ENCODE results near the gene SNRK. TPM values are rescaled to one million over a fixed set of nuclear protein-coding genes. Genes with fewer than 3 reads are reported as not detected.

Gene SNRK
- total RNA-seq, 1 experiment from 2014 or later = 25.4 TPM

DNA sequence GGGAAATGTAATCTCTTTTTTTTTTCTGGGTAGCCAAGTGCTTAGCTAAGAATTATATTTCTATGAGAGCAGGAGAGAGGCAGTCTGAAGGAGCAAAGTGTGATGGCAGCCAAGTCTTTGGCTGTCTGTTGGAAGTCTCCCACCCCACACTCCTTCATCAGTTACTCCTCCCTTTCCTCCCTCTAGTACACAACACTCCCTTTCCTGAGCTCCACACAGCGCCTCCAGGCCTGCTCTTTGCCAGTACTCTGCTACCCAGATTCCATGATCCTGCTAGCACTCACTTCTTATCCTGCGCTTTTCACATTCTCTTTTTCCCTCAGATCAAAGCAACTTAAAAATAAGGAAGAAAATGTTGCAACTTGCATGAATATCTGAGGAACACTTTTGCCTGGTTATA, 37.4 kb upstream of the SNRK start:
- Mint-ChIP-seq H3K4me1 (ENCODE audit: low read depth, unreplicated experiment) (no peaks in the 10 kb centered on the region), H3K27ac (ENCODE audit: unreplicated experiment) (no peak overlapping the region), H3K27me3 (ENCODE audit: insufficient read depth, unreplicated experiment) (peaks cover 22% of the 10 kb centered on the region), H3K36me3 (ENCODE audit: insufficient read depth, unreplicated experiment) (no peaks in the 10 kb centered on the region), H3K4me3 (ENCODE audit: unreplicated experiment) (no peak overlapping the region), H3K9me3 (ENCODE audit: unreplicated experiment) (no peaks in the 10 kb centered on the region)
- ChIA-PET POLR2A (no interaction called here), CTCF (no interaction called here)
- DNase-seq = no peak
- no peak for TF ChIP-seq CTCF (IDR thresholded peaks at IDR 0.05; ENCODE audit: insufficient read depth in 1 of 2, low read depth in 1 of 2, low read length in 1 of 2, severe bottlenecking in 1 of 2, unreplicated experiment in 1 of 2)
- BruUV-seq (replicated peaks) = no TSS peak
- no peaks in the 10 kb centered on the region for H3K9me3 ChIP-seq
- no peaks in the 10 kb centered on the region for H3K36me3 ChIP-seq (ENCODE audit: control insufficient read depth, insufficient read depth, low read length)
- no peaks in the 10 kb centered on the region for H3K27me3 ChIP-seq (replicated peaks; ENCODE audit: control insufficient read depth, insufficient read depth, low read length)
- no peaks in the 10 kb centered on the region for H3K4me1 ChIP-seq
- intact Hi-C loops (cut with micrococcal nuclease; ENCODE audit: unreplicated experiment) = no loop called here
- no peak overlapping the region for H3K4me3 ChIP-seq (ENCODE audit: low read depth, low read length)

DNA sequence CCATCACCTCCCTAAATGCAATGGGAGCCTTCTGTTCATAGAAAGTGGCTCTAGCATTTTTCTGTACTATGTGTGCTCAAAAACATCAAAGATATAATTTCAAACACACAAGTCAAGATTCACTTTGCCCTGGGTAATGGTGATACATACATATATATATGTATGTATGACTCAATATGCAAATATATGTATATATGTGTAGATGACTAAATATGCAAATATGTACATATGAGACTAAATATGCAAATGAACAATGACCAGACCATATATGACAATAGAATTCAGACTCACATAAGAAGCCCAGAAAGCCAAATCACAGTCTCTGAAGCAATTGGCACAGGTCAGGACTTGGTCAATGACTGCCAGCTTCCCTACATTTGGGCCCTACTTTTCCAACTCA, 36.9 kb upstream of the SNRK start:
- POLR2A ChIA-PET = no interaction called here
- no peaks in the 10 kb centered on the region for H3K4me1 Mint-ChIP-seq (ENCODE audit: low read depth, unreplicated experiment)
- H3K36me3 ChIP-seq (ENCODE audit: control insufficient read depth, insufficient read depth, low read length) = no peaks in the 10 kb centered on the region
- DNase-seq = no peak
- H3K27ac Mint-ChIP-seq (ENCODE audit: unreplicated experiment) = no peak overlapping the region
- no peak for TF ChIP-seq CTCF (IDR thresholded peaks at IDR 0.05; ENCODE audit: insufficient read depth in 1 of 2, low read depth in 1 of 2, low read length in 1 of 2, severe bottlenecking in 1 of 2, unreplicated experiment in 1 of 2)
- CTCF ChIA-PET = no interaction called here
- no TSS peak for BruUV-seq (replicated peaks)
- H3K4me3 Mint-ChIP-seq (ENCODE audit: unreplicated experiment) = no peak overlapping the region
- no peaks in the 10 kb centered on the region for H3K9me3 ChIP-seq
- no peaks in the 10 kb centered on the region for H3K4me1 ChIP-seq
- H3K27me3 ChIP-seq (replicated peaks; ENCODE audit: control insufficient read depth, insufficient read depth, low read length) = no peaks in the 10 kb centered on the region
- H3K27me3 Mint-ChIP-seq (ENCODE audit: insufficient read depth, unreplicated experiment) = peaks cover 19% of the 10 kb centered on the region
- H3K4me3 ChIP-seq (ENCODE audit: low read depth, low read length) = no peak overlapping the region
- no peaks in the 10 kb centered on the region for H3K36me3 Mint-ChIP-seq (ENCODE audit: insufficient read depth, unreplicated experiment)
- H3K9me3 Mint-ChIP-seq (ENCODE audit: unreplicated experiment) = no peaks in the 10 kb centered on the region
- intact Hi-C loops (cut with micrococcal nuclease; ENCODE audit: unreplicated experiment) = no loop called here

DNA sequence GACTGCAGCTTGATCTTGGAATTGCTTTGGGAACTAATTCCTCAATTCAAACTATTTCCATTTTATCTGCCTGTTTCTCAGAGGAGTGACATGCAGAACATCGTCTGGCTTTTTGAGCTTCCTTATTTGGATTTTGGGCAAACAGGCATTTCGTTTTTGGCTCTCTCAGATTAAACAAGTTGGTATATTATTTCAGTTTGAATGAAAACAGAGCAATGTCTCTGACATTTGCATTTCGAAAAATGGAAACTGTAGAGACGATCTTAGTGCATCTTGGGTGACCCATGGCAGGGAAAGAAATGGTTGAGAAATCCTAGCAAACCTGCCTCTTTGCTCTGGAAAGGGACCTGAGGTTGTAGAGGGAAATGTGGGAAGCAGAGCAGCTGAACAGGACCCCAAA, 33.0 kb upstream of the SNRK start:
- no peaks in the 10 kb centered on the region for H3K4me1 ChIP-seq
- POLR2A ChIA-PET = no interaction called here
- no peak overlapping the region for H3K4me3 ChIP-seq (ENCODE audit: low read depth, low read length)
- no peak overlapping the region for H3K4me3 Mint-ChIP-seq (ENCODE audit: unreplicated experiment)
- TF ChIP-seq CTCF (IDR thresholded peaks at IDR 0.05; ENCODE audit: insufficient read depth in 1 of 2, low read depth in 1 of 2, low read length in 1 of 2, severe bottlenecking in 1 of 2, unreplicated experiment in 1 of 2) = no peak
- intact Hi-C loops (cut with micrococcal nuclease; ENCODE audit: unreplicated experiment) = no loop called here
- no TSS peak for BruUV-seq (replicated peaks)
- peaks cover 12% of the 10 kb centered on the region for H3K27me3 Mint-ChIP-seq (ENCODE audit: insufficient read depth, unreplicated experiment)
- no peaks in the 10 kb centered on the region for H3K9me3 ChIP-seq
- no peak for DNase-seq
- no peak overlapping the region for H3K27ac Mint-ChIP-seq (ENCODE audit: unreplicated experiment)
- no peaks in the 10 kb centered on the region for H3K4me1 Mint-ChIP-seq (ENCODE audit: low read depth, unreplicated experiment)
- no peaks in the 10 kb centered on the region for H3K36me3 ChIP-seq (ENCODE audit: control insufficient read depth, insufficient read depth, low read length)
- no peaks in the 10 kb centered on the region for H3K36me3 Mint-ChIP-seq (ENCODE audit: insufficient read depth, unreplicated experiment)
- H3K9me3 Mint-ChIP-seq (ENCODE audit: unreplicated experiment) = no peaks in the 10 kb centered on the region
- H3K27me3 ChIP-seq (replicated peaks; ENCODE audit: control insufficient read depth, insufficient read depth, low read length) = no peaks in the 10 kb centered on the region
- CTCF ChIA-PET = no interaction called here

Measured in Caco-2 (cell line).